Activated B cell treated with CpG ODN at 0.5 μM for 24 hours (primary cell): ENCODE data around the gene NUP107. TPM values are rescaled to one million over a fixed set of nuclear protein-coding genes. Genes with fewer than 3 reads are reported as not detected.

Source experiments
- ATAC-seq: fragments of 200-7000 bp; cut with Tn5 transposase; one replicate; pipeline ENCODE4 v1.10.0; 2021; ENCODE audit warnings: low read depth, mild to moderate bottlenecking, moderate library complexity
- CTCF ChIA-PET: fragments of 350-600 bp; sonication (Branson Sonifier 250); formaldehyde crosslinking; loops from one replicate; lab custom pipeline; 2021; ENCODE audit warnings: antibody characterized with exemption; lab: Charles Lee
- POLR2A ChIA-PET: fragments of 350-600 bp; sonication (Branson Sonifier 250); formaldehyde crosslinking; loops from one replicate; lab custom pipeline; 2021; ENCODE audit warnings: antibody characterized with exemption; lab: Charles Lee
- DNase-seq: peaks from one replicate; pipeline ENCODE4 v3.0.0; 2022
- H3K27ac Mint-ChIP-seq: one replicate; pipeline ENCODE4 v1.8.0; 2020; ENCODE audit warnings: mixed read lengths
- H3K27me3 Mint-ChIP-seq: one replicate; pipeline ENCODE4 v1.8.0; 2021; ENCODE audit warnings: mixed read lengths
- H3K36me3 Mint-ChIP-seq: one replicate; pipeline ENCODE4 v1.8.0; 2021; ENCODE audit warnings: low read depth, mixed read lengths
- H3K4me1 Mint-ChIP-seq: one replicate; pipeline ENCODE4 v1.8.0; 2021; ENCODE audit warnings: mixed read lengths
- H3K4me3 Mint-ChIP-seq: one replicate; pipeline ENCODE4 v1.8.0; 2020; ENCODE audit warnings: mild to moderate bottlenecking, mixed read lengths
- H3K9me3 Mint-ChIP-seq: one replicate; pipeline ENCODE4 v1.8.0; 2020; ENCODE audit warnings: mixed read lengths
- intact Hi-C: fragments of 100-400 bp; cut with micrococcal nuclease; formaldehyde crosslinking; loops from one replicate; pipeline ENCODE4 v1.15.1; 2024
- total RNA-seq: library from RNA; stranded (reverse); gene quantifications from 2 replicates; pipeline ENCODE4 v1.2.3, GENCODE V29; 2022
- TF ChIP-seq, protein P1 (sequence below): fragments of 200-600 bp; IDR thresholded peaks from one replicate; pipeline ENCODE4 v1.8.0; 2022; ENCODE audit warnings: antibody characterized with exemption, mild to moderate bottlenecking

Gene NUP107
- total RNA-seq, 1 donor from 2014 or later, result 90.8 TPM

DNA sequence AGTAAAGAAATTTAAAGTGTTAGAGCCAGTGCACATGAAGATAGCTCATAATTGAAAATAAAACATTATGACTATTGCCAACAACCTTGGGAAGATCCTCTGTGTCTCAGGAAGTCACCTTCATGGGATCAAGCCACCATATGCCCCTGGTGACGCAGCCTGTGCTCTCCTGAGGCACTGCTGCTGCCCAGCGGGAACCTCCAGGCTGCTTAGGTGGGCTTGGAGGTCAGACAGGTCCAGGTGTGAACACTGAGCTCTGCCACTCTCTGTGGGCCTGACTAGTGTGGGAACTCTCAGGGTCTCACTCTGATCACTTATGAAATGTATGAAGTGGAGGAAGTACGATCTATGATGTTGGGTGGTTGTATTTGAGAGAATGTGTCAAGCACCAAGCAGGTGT lies 75.9 kb downstream of the NUP107 start:
- Mint-ChIP-seq H3K4me3 (no peak overlapping the region), H3K4me1 (no peaks in the 10 kb centered on the region), H3K9me3 (no peaks in the 10 kb centered on the region), H3K27ac (no peak overlapping the region), H3K27me3 (no peaks in the 10 kb centered on the region), H3K36me3 (peaks cover 46% of the 10 kb centered on the region)
- ChIA-PET CTCF (no interaction called here), POLR2A (no interaction called here)
- ATAC-seq (no peak), DNase-seq (no peak)
- TF ChIP-seq, protein P1, sequence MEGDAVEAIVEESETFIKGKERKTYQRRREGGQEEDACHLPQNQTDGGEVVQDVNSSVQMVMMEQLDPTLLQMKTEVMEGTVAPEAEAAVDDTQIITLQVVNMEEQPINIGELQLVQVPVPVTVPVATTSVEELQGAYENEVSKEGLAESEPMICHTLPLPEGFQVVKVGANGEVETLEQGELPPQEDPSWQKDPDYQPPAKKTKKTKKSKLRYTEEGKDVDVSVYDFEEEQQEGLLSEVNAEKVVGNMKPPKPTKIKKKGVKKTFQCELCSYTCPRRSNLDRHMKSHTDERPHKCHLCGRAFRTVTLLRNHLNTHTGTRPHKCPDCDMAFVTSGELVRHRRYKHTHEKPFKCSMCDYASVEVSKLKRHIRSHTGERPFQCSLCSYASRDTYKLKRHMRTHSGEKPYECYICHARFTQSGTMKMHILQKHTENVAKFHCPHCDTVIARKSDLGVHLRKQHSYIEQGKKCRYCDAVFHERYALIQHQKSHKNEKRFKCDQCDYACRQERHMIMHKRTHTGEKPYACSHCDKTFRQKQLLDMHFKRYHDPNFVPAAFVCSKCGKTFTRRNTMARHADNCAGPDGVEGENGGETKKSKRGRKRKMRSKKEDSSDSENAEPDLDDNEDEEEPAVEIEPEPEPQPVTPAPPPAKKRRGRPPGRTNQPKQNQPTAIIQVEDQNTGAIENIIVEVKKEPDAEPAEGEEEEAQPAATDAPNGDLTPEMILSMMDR, result no peak
- intact Hi-C loops, result no loop called here

DNA sequence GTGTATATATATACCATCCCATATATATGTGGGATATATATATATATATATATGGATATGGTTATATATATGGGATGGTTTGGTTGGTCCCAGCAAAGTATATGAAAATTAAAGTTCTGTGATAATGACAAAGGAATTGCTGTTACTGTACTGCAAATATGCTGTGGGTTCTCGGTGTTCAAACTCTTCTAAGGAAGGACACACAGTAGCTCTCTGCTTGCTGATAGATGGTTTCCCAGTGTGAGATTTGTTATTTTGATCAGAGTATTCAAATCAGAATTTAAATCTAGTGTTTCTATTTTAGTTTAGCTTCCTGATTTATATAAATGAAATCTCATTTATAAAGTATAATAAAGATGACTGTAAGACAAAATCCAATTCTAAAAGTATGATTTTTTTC lies 78.9 kb downstream of the NUP107 start:
- H3K36me3 Mint-ChIP-seq, result peaks cover 31% of the 10 kb centered on the region
- ATAC-seq (no peak), DNase-seq (no peak)
- peaks cover 6% of the 10 kb centered on the region for H3K4me1 Mint-ChIP-seq
- ChIA-PET POLR2A (no interaction called here), CTCF (no interaction called here)
- no peaks in the 10 kb centered on the region for H3K27me3 Mint-ChIP-seq
- no peaks in the 10 kb centered on the region for H3K9me3 Mint-ChIP-seq
- TF ChIP-seq, protein P1, result no peak
- intact Hi-C loops, result no loop called here
- H3K4me3 Mint-ChIP-seq, result no peak overlapping the region
- no peak overlapping the region for H3K27ac Mint-ChIP-seq

DNA sequence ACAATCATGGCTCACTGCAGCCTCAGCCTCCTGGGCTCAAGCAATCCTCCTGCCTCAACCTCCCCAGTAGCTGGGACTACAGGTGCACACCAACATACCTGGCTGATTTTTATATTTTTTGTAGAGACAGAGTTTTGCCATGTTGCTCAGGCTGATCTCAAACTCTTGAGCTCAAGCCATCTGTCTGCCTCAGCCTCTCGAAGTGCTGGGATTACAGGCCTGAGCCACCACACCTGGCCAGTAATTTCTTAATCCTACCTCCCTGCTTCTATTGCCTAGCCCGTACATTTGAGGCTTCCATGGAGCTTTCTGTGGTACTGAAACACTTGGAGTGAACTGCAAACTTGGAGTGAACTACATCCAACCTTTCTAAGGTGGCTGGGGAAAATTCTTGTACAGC lies 79.9 kb downstream of the NUP107 start:
- DNase-seq (no peak), ATAC-seq (no peak)
- Mint-ChIP-seq H3K27ac (no peak overlapping the region), H3K36me3 (peaks cover 26% of the 10 kb centered on the region), H3K4me1 (peaks cover 10% of the 10 kb centered on the region), H3K27me3 (no peaks in the 10 kb centered on the region), H3K4me3 (no peak overlapping the region), H3K9me3 (no peaks in the 10 kb centered on the region)
- intact Hi-C loops, result no loop called here
- TF ChIP-seq, protein P1, result no peak
- CTCF ChIA-PET, result no interaction called here
- POLR2A ChIA-PET, result interaction anchor here (0.7 kb wide), 1 partner anchor 409 kb away, joined by 4 read pairs; no protein-coding TSS in a partner anchor

GRCh38 chr12:68767191-68767590 lies 80.4 kb downstream of the NUP107 start:
- no peak overlapping the region for H3K4me3 Mint-ChIP-seq
- DNase-seq (no peak), ATAC-seq (no peak)
- no peaks in the 10 kb centered on the region for H3K27me3 Mint-ChIP-seq
- TF ChIP-seq, protein P1, result no peak
- intact Hi-C loops, result no loop called here
- ChIA-PET POLR2A (interaction anchor here (0.7 kb wide), 1 partner anchor 410 kb away, joined by 4 read pairs; no protein-coding TSS in a partner anchor), CTCF (no interaction called here)
- H3K27ac Mint-ChIP-seq, result no peak overlapping the region
- peaks cover 21% of the 10 kb centered on the region for H3K36me3 Mint-ChIP-seq
- H3K9me3 Mint-ChIP-seq, result no peaks in the 10 kb centered on the region
- H3K4me1 Mint-ChIP-seq, result peaks cover 11% of the 10 kb centered on the region

DNA sequence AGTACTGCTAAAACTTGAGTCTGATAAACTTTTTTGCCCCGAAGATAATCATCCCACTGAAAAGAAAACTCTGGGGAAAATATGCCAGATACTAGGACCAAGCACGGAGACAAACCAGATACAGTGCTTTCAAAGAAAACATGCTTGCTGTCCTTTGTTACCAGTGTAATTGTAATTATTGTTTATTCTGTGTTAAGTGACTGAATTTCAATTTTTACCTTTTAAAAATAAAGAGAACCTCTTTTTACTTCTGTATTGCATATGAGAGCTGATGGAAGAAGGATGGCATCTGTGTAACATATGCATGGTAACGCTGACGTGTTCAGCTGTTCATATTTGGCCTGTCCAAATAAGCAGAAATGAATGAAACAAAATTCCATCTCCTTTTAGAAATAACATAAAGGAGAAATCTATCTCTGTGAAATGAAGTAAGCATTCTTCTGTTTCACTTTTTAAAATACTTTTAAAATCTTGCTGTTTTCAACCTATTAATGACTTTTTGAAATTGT lies 81.7 kb downstream of the NUP107 start:
- DNase-seq (no peak), ATAC-seq (no peak)
- H3K9me3 Mint-ChIP-seq, result no peaks in the 10 kb centered on the region
- H3K36me3 Mint-ChIP-seq, result peaks cover 14% of the 10 kb centered on the region
- H3K4me3 Mint-ChIP-seq, result no peak overlapping the region
- intact Hi-C loops, result no loop called here
- no peaks in the 10 kb centered on the region for H3K27me3 Mint-ChIP-seq
- peaks cover 24% of the 10 kb centered on the region for H3K4me1 Mint-ChIP-seq
- TF ChIP-seq, protein P1, result no peak
- ChIA-PET CTCF (no interaction called here), POLR2A (no interaction called here)
- H3K27ac Mint-ChIP-seq, result no peak overlapping the region
